A673 (cell line): ENCODE data around the gene CARD18.

Experiments used
- EZH2 ChIP-seq: fragments of 200-600 bp; sonication (generic); IDR thresholded peaks from 2 replicates; pipeline ENCODE4 v1.6.1; 2017; ENCODE audit warnings: borderline replicate concordance, low read depth, mild to moderate bottlenecking, mixed read lengths, antibody characterized with exemption, low read length; ENCODE audit not compliant: poor library complexity, severe bottlenecking
- TF ChIP-seq, protein P1 (sequence below): fragments of 300-800, 200-600 bp; sonication (generic); conservative IDR thresholded peaks from 2 replicates; pipeline ENCODE4 v1.5.1; 2017; ENCODE audit warnings: low read depth, mild to moderate bottlenecking, antibody characterized with exemption, low read length, moderate library complexity, mixed read lengths

DNA sequence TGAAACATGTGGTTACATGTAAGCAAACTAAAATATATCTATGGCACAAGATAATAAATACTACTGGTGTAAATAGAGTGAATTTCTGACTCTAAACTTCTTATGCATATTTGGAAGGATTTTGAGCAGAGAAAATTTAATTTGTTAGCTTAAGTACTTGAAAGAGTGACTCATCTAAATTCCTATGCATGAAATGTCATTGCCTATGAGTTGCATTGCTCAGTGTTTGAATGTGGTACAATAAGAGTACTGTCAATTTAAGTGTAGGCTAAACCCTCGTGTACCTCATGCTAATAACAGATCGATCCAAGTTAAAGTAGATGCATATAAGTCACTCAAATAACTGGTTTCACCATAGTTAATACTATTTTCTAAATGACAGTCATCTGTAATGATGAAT is 5.3 kb upstream of the CARD18 start:
- TF ChIP-seq, protein P1, sequence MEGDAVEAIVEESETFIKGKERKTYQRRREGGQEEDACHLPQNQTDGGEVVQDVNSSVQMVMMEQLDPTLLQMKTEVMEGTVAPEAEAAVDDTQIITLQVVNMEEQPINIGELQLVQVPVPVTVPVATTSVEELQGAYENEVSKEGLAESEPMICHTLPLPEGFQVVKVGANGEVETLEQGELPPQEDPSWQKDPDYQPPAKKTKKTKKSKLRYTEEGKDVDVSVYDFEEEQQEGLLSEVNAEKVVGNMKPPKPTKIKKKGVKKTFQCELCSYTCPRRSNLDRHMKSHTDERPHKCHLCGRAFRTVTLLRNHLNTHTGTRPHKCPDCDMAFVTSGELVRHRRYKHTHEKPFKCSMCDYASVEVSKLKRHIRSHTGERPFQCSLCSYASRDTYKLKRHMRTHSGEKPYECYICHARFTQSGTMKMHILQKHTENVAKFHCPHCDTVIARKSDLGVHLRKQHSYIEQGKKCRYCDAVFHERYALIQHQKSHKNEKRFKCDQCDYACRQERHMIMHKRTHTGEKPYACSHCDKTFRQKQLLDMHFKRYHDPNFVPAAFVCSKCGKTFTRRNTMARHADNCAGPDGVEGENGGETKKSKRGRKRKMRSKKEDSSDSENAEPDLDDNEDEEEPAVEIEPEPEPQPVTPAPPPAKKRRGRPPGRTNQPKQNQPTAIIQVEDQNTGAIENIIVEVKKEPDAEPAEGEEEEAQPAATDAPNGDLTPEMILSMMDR: no peak
- TF ChIP-seq EZH2: no peak
